Transverse colon (tissue), 4 donors: Measurements from ENCODE around the gene DLX2. TPM values are rescaled to one million over a fixed set of nuclear protein-coding genes. Genes with fewer than 3 reads are reported as not detected.

ENCODE experiments used
- DNase-seq: peaks from one replicate; pipeline ENCODE4 v3.0.0-alpha.2; 2019
- H3K27ac ChIP-seq, 4 donors: fragments of 200-600 bp; sonication (generic); 2 replicates each; pipeline ENCODE4 v1.5.1; 2016 to 2018; ENCODE audit warnings: inconsistent platforms in 4 of 4
- H3K27me3 ChIP-seq: fragments of 200-600 bp; sonication (generic); 2 replicates; pipeline ENCODE4 v1.5.1; 2017; ENCODE audit warnings: inconsistent platforms
- H3K36me3 ChIP-seq, 4 donors: fragments of 200-600 bp; sonication (generic); 2 replicates each; pipeline ENCODE4 v1.5.1; 2017 to 2019; ENCODE audit warnings: inconsistent platforms in 4 of 4
- H3K4me1 ChIP-seq, 4 donors: fragments of 200-600 bp; sonication (generic); 2 replicates each; pipeline ENCODE4 v1.5.1; 2017 to 2020; ENCODE audit warnings: inconsistent platforms in 4 of 4
- H3K4me3 ChIP-seq, 4 donors: fragments of 200-600 bp; sonication (generic); 1 replicate in 1 of 4; 2 replicates in 3 of 4; pipeline versions ENCODE4 v1.5.1 to v1.6.1; 2017 to 2019; ENCODE audit warnings: inconsistent platforms in 4 of 4
- H3K9me3 ChIP-seq, 2 donors: fragments of 200-600 bp; sonication (generic); 2 replicates each; pipeline ENCODE4 v1.5.1; 2017 to 2019; ENCODE audit warnings: inconsistent platforms in 2 of 2
- CTCF ChIP-seq, 5 experiments: fragments of 200-600 bp in 3 of 5; fragments of 450-650 bp in 2 of 5; sonication (generic) in 3 of 5; IDR thresholded peaks; 1 replicate in 2 of 5; 2 replicates in 3 of 5; pipeline ENCODE4 v1.5.1; 2016 to 2017; ENCODE audit warnings: antibody characterized with exemption in 5 of 5, inconsistent platforms in 3 of 5, mild to moderate bottlenecking in 2 of 5, moderate library complexity in 1 of 5
- EP300 ChIP-seq: sonication (generic); formaldehyde crosslinking; IDR thresholded peaks from one replicate; pipeline ENCODE4 v1.6.1; 2017; ENCODE audit warnings: antibody characterized with exemption, low read depth
- POLR2A ChIP-seq: fragments of 450-650 bp; IDR thresholded peaks from one replicate; pipeline ENCODE4 v1.6.1; 2016; ENCODE audit warnings: antibody characterized with exemption, mild to moderate bottlenecking, moderate library complexity
- POLR2AphosphoS5 ChIP-seq, 3 donors: sonication (generic); formaldehyde crosslinking; IDR thresholded peaks; one replicate each; pipeline ENCODE4 v1.6.1; 2016; ENCODE audit warnings: antibody characterized with exemption in 3 of 3
- WGBS, 2 donors: methylation state at CpG; one replicate each; pipeline ENCODE4 v1.1.5; 2018; ENCODE audit warnings: low coverage in 1 of 2; 5-methylcytosine and 5-hydroxymethylcytosine counted together
- in situ Hi-C, 4 donors: fragments of 200-750 bp; cut with MboI; loops; one replicate each; pipeline versions ENCODE4 v1.15.0 to v1.15.1; 2017; ENCODE audit warnings: low sequenced_read_pairs in 3 of 4, low pct_ligation_motif_present in 1 of 4, low pct_unique_long_range_greater_than_20kb in 1 of 4
- intact Hi-C: fragments of 100-400 bp; cut with DNase I; formaldehyde crosslinking; loops from one replicate; pipeline ENCODE4 v1.15.1; 2023; ENCODE audit warnings: low total_unique reads
- total RNA-seq, 4 donors: library from RNA; depleted of rRNA; stranded (reverse); fragments of >200 nt; gene quantifications; one replicate each; pipeline ENCODE4 v1.1.0, GENCODE V29; 2016

DLX2 gene
- total RNA-seq, 4 donors from 2014 or later = 0.16 TPM; not detected in 3

- DNase-seq = no peak
- no peaks in the 10 kb centered on the region for H3K36me3 ChIP-seq
- TF ChIP-seq CTCF (IDR thresholded peaks at IDR 0.05) (no peak), EP300 (no peak), POLR2A (no peak), POLR2AphosphoS5 (IDR thresholded peaks at IDR 0.05) (peak in 1 of 3 donors; percentile 8)
- peak within 1 kb of the TSS; percentile 13 to 59 (median 28) for H3K4me3 ChIP-seq
- H3K27ac ChIP-seq = no peak within 1 kb of the TSS
- WGBS, 2 donors = 6 to 9% methylated on average over 5 to 34 of the region's 34 CpGs
- no peaks in the 10 kb centered on the region for H3K9me3 ChIP-seq
- H3K4me1 ChIP-seq = peaks cover 19 to 62% (median 43%) of the 10 kb centered on the region in 4 donors
- peaks cover 100% of the 10 kb centered on the region for H3K27me3 ChIP-seq
- intact Hi-C loops = no loop called here
- in situ Hi-C loops = no loop called here
These were observed 17.1 kb downstream of the DLX2 start, which contains the start of gene DLX1 for GRCh38 chr2:172085460-172086159. Gene DLX1, plus strand, starts transcription at chr2:172085507. Its CDS starts 171 bp downstream, at chr2:172085678.

GRCh38 chr2:172084645-172085459 is 17.8 kb downstream of the DLX2 start:
- 1% methylated on average over 75 of the region's 76 CpGs; no CpG with 5 or more reads in 1 of the 2 donors for WGBS, 2 donors
- intact Hi-C loops = no loop called here
- peaks cover 100% of the 10 kb centered on the region for H3K27me3 ChIP-seq
- in situ Hi-C loops = no loop called here
- no peaks in the 10 kb centered on the region for H3K9me3 ChIP-seq
- DNase-seq = peak; percentile 69
- no peaks in the 10 kb centered on the region for H3K36me3 ChIP-seq
- peaks cover 19 to 66% (median 43%) of the 10 kb centered on the region in 4 donors for H3K4me1 ChIP-seq
- no peak overlapping the region for H3K27ac ChIP-seq
- no peak for TF ChIP-seq CTCF (IDR thresholded peaks at IDR 0.05)
- TF ChIP-seq POLR2A = no peak
- TF ChIP-seq POLR2AphosphoS5 (IDR thresholded peaks at IDR 0.05) = peak in 1 of 3 donors; percentile 50
- no peak for TF ChIP-seq EP300
- peak overlapping the region; percentile 13 to 59 (median 28) for H3K4me3 ChIP-seq

DNA sequence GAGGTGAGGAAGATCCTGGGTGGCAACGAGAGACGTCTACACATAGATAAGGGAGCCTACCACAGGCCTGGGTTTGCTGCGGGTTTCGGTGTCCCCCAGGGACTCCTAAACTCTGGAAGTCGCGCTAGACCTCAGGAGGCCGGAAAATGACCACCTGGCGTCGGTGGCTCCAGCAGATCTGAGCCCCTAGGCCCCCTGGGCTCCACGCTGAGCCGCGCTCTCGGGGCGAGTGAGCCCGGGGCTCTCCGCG is 18.4 kb downstream of the DLX2 start:
- intact Hi-C loops = no loop called here
- no peak for TF ChIP-seq CTCF (IDR thresholded peaks at IDR 0.05)
- TF ChIP-seq EP300 = no peak
- no peak for TF ChIP-seq POLR2A
- TF ChIP-seq POLR2AphosphoS5 (IDR thresholded peaks at IDR 0.05) = no peak
- 3% methylated on average over 5 of the region's 17 CpGs; no CpG with 5 or more reads in 1 of the 2 donors for WGBS, 2 donors
- H3K27ac ChIP-seq = no peak overlapping the region
- in situ Hi-C loops = no loop called here
- H3K27me3 ChIP-seq = peaks cover 100% of the 10 kb centered on the region
- H3K4me1 ChIP-seq = peaks cover 19 to 66% (median 43%) of the 10 kb centered on the region in 4 donors
- no peak for DNase-seq
- no peaks in the 10 kb centered on the region for H3K9me3 ChIP-seq
- no peaks in the 10 kb centered on the region for H3K36me3 ChIP-seq
- peak overlapping the region in 2 of 4 donors; percentile 32 to 59 for H3K4me3 ChIP-seq

- Histone ChIP-seq H3K27me3 (peaks cover 100% of the 10 kb centered on the region), H3K9me3 (no peaks in the 10 kb centered on the region), H3K4me3 (peak overlapping the region in 1 of 4 donors; percentile 59), H3K36me3 (no peaks in the 10 kb centered on the region), H3K4me1 (peaks cover 19 to 66% (median 43%) of the 10 kb centered on the region in 4 donors), H3K27ac (no peak overlapping the region)
- WGBS, 2 donors = 12 to 16% methylated on average over 9 to 23 of the region's 23 CpGs
- intact Hi-C loops = no loop called here
- no peak for DNase-seq
- in situ Hi-C loops = no loop called here
- TF ChIP-seq EP300 = no peak
- no peak for TF ChIP-seq CTCF (IDR thresholded peaks at IDR 0.05)
- no peak for TF ChIP-seq POLR2A
- TF ChIP-seq POLR2AphosphoS5 (IDR thresholded peaks at IDR 0.05) = no peak
These were observed 18.9 kb downstream of the DLX2 start for GRCh38 chr2:172083628-172084394.
